GM12873 (cell line): ENCODE data around the gene ARHGAP6.

Source experiments
- TF ChIP-seq, protein P1 (sequence below): IDR thresholded peaks from 2 replicates; pipeline ENCODE4 v1.5.1; 2012; ENCODE audit warnings: low read depth, mild to moderate bottlenecking, moderate library complexity, low read length, control low read depth; ENCODE audit not compliant: insufficient read depth; ENCODE audit errors: missing control alignments

ARHGAP6 gene

GRCh38 chrX:11265352-11265751, 400.4 kb downstream of the ARHGAP6 start:
- TF ChIP-seq, protein P1, sequence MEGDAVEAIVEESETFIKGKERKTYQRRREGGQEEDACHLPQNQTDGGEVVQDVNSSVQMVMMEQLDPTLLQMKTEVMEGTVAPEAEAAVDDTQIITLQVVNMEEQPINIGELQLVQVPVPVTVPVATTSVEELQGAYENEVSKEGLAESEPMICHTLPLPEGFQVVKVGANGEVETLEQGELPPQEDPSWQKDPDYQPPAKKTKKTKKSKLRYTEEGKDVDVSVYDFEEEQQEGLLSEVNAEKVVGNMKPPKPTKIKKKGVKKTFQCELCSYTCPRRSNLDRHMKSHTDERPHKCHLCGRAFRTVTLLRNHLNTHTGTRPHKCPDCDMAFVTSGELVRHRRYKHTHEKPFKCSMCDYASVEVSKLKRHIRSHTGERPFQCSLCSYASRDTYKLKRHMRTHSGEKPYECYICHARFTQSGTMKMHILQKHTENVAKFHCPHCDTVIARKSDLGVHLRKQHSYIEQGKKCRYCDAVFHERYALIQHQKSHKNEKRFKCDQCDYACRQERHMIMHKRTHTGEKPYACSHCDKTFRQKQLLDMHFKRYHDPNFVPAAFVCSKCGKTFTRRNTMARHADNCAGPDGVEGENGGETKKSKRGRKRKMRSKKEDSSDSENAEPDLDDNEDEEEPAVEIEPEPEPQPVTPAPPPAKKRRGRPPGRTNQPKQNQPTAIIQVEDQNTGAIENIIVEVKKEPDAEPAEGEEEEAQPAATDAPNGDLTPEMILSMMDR = no peak

GRCh38 chrX:11264925-11265324, 400.8 kb downstream of the ARHGAP6 start:
- TF ChIP-seq, protein P1 = no peak

GRCh38 chrX:11261260-11261659, 404.5 kb downstream of the ARHGAP6 start:
- TF ChIP-seq, protein P1 = no peak

GRCh38 chrX:11259437-11259836, 406.3 kb downstream of the ARHGAP6 start:
- TF ChIP-seq, protein P1 = no peak

DNA sequence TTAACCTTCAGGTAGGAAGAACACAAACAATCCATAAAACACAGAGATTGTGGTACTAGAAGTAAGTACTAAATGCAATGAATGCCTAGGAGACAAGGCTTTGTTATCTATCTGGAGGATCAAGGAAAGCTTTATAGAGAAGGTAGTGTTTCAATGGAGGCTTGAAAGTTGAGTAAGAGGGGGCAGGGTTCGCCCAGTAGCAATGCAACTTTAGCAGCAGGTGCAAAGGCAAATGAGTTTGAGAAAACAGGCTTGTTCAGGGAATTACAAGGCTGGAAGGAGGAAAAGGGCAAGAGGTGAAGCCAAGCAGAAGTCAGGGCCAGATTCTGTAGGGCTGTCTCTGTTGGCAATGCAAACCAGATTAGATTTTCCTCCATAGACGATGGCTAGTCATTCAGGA, 408.0 kb downstream of the ARHGAP6 start:
- TF ChIP-seq, protein P1 = no peak

GRCh38 chrX:11257290-11257689, 408.4 kb downstream of the ARHGAP6 start:
- TF ChIP-seq, protein P1 = no peak

DNA sequence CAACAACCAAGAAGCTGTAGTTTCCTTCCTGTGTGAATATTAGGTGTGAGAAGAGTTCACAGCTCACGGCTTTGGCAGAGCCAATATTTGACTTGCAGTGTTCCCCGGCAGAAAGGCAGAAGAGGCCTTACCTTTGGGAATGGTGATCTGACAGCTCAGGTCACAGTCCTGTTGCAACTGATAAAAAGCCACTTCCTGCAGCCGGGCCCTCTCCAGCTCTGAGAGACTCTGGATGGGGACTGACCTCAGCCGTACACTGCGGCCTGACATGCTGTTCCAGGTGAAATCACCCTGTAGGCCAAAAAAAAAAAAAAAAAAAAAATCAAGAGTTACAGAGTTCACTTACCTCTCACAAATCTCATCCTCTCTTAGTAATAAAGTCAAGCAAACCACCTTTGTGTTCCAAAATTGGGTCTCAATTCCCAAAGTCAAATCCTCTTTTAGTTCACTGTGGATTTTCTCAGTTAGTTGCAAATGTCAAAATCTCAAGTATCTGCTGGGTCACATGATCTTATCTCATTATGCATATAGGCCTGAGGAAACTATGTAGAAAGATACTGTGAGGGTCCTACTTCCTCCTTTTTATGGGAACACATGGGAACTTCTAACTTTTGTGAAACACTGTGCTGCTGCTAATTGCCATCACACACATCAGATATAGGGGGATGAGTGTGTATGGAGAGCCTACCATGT, 411.2 kb downstream of the ARHGAP6 start:
- TF ChIP-seq, protein P1 = no peak

DNA sequence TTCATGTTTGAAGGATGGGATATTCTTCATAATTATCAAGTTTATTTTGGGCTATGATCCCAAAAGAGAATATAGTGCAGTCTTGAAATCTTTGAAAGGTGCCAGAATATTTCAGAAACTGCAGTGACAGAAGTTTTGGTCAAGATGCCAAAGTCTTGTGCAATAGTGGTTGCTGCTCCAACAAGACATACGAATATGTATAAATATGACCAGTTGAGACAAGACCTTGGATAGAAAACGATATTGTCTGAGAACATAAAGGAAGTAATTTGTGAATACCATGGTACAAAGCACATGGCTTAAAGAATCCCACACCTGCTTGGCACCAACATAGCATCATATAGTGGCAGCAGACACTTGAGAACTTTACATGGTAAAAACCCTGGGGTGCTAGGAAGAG, 421.1 kb downstream of the ARHGAP6 start:
- TF ChIP-seq, protein P1 = no peak
